B cell (primary cell): ENCODE measurements around the gene KRT73. TPM values are rescaled to one million over a fixed set of nuclear protein-coding genes. Genes with fewer than 3 reads are reported as not detected.

Experiments used
- ATAC-seq: fragments of 200-7000 bp; cut with Tn5 transposase; one replicate; pipeline ENCODE4 v1.10.0; 2021; ENCODE audit warnings: low read depth, mild to moderate bottlenecking, moderate number of reproducible peaks, moderate library complexity
- CTCF ChIA-PET: fragments of 350-600 bp; sonication (Branson Sonifier 250); formaldehyde crosslinking; loops from one replicate; lab custom pipeline; 2021; ENCODE audit warnings: antibody characterized with exemption, inconsistent platforms; lab: Charles Lee
- POLR2A ChIA-PET: fragments of 350-600 bp; sonication (Branson Sonifier 250); formaldehyde crosslinking; loops from one replicate; lab custom pipeline; 2021; ENCODE audit warnings: antibody characterized with exemption; lab: Charles Lee
- DNase-seq: peaks from one replicate; pipeline ENCODE4 v3.0.0; 2013
- H2AFZ ChIP-seq: 2 replicates; pipeline ENCODE4 v1.6.1; 2012; ENCODE audit warnings: mild to moderate bottlenecking, low read depth, low read length; ENCODE audit not compliant: insufficient read depth, poor library complexity, severe bottlenecking
- H3K27ac ChIP-seq, 2 donors: 1 replicate in 1 of 2; 2 replicates in 1 of 2; pipeline ENCODE4 v1.5.1; 2012 to 2013; ENCODE audit warnings: low read length in 2 of 2, mild to moderate bottlenecking in 2 of 2, moderate library complexity in 1 of 2
- H3K27me3 ChIP-seq, 4 experiments: fragments of 200-600 bp in 1 of 4; sonication (generic) in 1 of 4; replicated peaks in 1 of 4; 1 replicate in 2 of 4; 2 replicates in 2 of 4; pipeline versions ENCODE4 v1.6.1 to v1.7.0; 2013 to 2016; ENCODE audit warnings: low read length in 3 of 4, mild to moderate bottlenecking in 2 of 4, mixed read lengths in 1 of 4, moderate library complexity in 1 of 4; ENCODE audit not compliant: insufficient read depth in 4 of 4, control insufficient read depth in 3 of 4; ENCODE audit errors: control extremely low read depth in 1 of 4
- H3K36me3 ChIP-seq, 2 experiments: replicated peaks in 1 of 2; 1 replicate in 1 of 2; 2 replicates in 1 of 2; pipeline versions ENCODE4 v1.6.1 to v1.7.1; 2013; ENCODE audit warnings: low read length in 1 of 2; ENCODE audit not compliant: insufficient read depth in 2 of 2, control insufficient read depth in 1 of 2; ENCODE audit errors: control extremely low read depth in 1 of 2, extremely low read depth in 1 of 2
- H3K4me1 ChIP-seq, 2 donors: fragments of 200-600 bp in 1 of 2; sonication (generic) in 1 of 2; 1 replicate in 1 of 2; 2 replicates in 1 of 2; pipeline versions ENCODE4 v1.5.1 to v1.6.1; 2013 to 2017; ENCODE audit warnings: low read length in 2 of 2; ENCODE audit not compliant: control insufficient read depth in 2 of 2, insufficient read depth in 2 of 2
- H3K4me2 ChIP-seq: replicated peaks from 2 replicates; pipeline ENCODE3; 2012; ENCODE audit warnings: mild to moderate bottlenecking, low read depth, low read length; ENCODE audit not compliant: poor library complexity, severe bottlenecking
- H3K4me3 ChIP-seq, 5 experiments: fragments of 200-600 bp in 1 of 5; sonication (generic) in 1 of 5; 1 replicate in 3 of 5; 2 replicates in 2 of 5; pipeline versions ENCODE4 v1.5.1 to v1.7.0; 2011 to 2016; ENCODE audit warnings: low read length in 4 of 5, mild to moderate bottlenecking in 4 of 5, low read depth in 2 of 5, control low read depth in 1 of 5, moderate library complexity in 1 of 5; ENCODE audit not compliant: insufficient read depth in 1 of 5; ENCODE audit errors: control extremely low read depth in 1 of 5, extremely low read depth in 1 of 5
- H3K79me2 ChIP-seq: fragments of 200-600 bp; sonication (generic); one replicate; pipeline ENCODE4 v1.6.0; 2016; ENCODE audit warnings: low read length; ENCODE audit not compliant: control insufficient read depth, insufficient read depth
- H3K9ac ChIP-seq: fragments of 200-600 bp; sonication (generic); 2 replicates; pipeline ENCODE4 v1.6.1; 2017; ENCODE audit warnings: mild to moderate bottlenecking, low read length, moderate library complexity
- H3K9me3 ChIP-seq, 3 donors: one replicate each; pipeline versions ENCODE4 v1.6.1 to v1.7.1; 2013; ENCODE audit warnings: low read length in 2 of 3; ENCODE audit not compliant: control insufficient read depth in 2 of 3, insufficient read depth in 1 of 3; ENCODE audit errors: control extremely low read depth in 1 of 3
- H4K20me1 ChIP-seq: 2 replicates; pipeline ENCODE4 v1.6.0; 2012; ENCODE audit warnings: mild to moderate bottlenecking, low read length; ENCODE audit not compliant: insufficient read depth, control insufficient read depth, poor library complexity, severe bottlenecking
- H3K27ac Mint-ChIP-seq: one replicate; pipeline ENCODE4 v1.8.0; 2021; ENCODE audit warnings: mixed read lengths
- H3K27me3 Mint-ChIP-seq: one replicate; pipeline ENCODE4 v1.8.0; 2021; ENCODE audit warnings: mixed read lengths
- H3K4me1 Mint-ChIP-seq: one replicate; pipeline ENCODE4 v1.8.0; 2021; ENCODE audit warnings: mixed read lengths
- H3K4me3 Mint-ChIP-seq: one replicate; pipeline ENCODE4 v1.8.0; 2021; ENCODE audit warnings: mixed read lengths
- H3K9me3 Mint-ChIP-seq: one replicate; pipeline ENCODE4 v1.8.0; 2022; ENCODE audit warnings: mixed read lengths; ENCODE audit not compliant: insufficient read depth
- EZH2 ChIP-seq: IDR thresholded peaks from 2 replicates; pipeline ENCODE4 v1.6.1; 2012; ENCODE audit warnings: borderline replicate concordance, low read depth, mild to moderate bottlenecking, moderate library complexity, low read length; ENCODE audit not compliant: insufficient read depth, poor library complexity, severe bottlenecking
- WGBS: methylation state at CpG from one replicate; pipeline ENCODE4 v1.1.5; 2013; ENCODE audit warnings: missing lambda C conversion rate; ENCODE audit not compliant: insufficient coverage; 5-methylcytosine and 5-hydroxymethylcytosine counted together
- intact Hi-C: fragments of 100-400 bp; cut with micrococcal nuclease; formaldehyde crosslinking; loops from one replicate; pipeline ENCODE4 v1.10.0; 2022
- polyA plus RNA-seq: library from polyadenylated mRNA; depleted of rRNA; stranded (reverse); fragments of >200 nt; gene quantifications from 2 replicates; pipeline ENCODE4 v1.2.3, GENCODE V29; 2012
- total RNA-seq, 2 donors: library from RNA; stranded (reverse); fragments of 120-200 nt in 1 of 2; gene quantifications; 1 replicate in 1 of 2; 2 replicates in 1 of 2; pipeline versions ENCODE4 v1.2.3 to v1.2.4, GENCODE V29; 2013 to 2022
- TF ChIP-seq, protein P1 (sequence below): fragments of 200-600 bp; IDR thresholded peaks from one replicate; pipeline ENCODE4 v1.8.0; 2022; ENCODE audit warnings: antibody characterized with exemption, mild to moderate bottlenecking

Gene KRT73
- total and polyA plus RNA-seq, 2 donors (not counting 1 experiment from before 2014, with no cell fraction given) = 0.07 TPM; not detected in 1

DNA sequence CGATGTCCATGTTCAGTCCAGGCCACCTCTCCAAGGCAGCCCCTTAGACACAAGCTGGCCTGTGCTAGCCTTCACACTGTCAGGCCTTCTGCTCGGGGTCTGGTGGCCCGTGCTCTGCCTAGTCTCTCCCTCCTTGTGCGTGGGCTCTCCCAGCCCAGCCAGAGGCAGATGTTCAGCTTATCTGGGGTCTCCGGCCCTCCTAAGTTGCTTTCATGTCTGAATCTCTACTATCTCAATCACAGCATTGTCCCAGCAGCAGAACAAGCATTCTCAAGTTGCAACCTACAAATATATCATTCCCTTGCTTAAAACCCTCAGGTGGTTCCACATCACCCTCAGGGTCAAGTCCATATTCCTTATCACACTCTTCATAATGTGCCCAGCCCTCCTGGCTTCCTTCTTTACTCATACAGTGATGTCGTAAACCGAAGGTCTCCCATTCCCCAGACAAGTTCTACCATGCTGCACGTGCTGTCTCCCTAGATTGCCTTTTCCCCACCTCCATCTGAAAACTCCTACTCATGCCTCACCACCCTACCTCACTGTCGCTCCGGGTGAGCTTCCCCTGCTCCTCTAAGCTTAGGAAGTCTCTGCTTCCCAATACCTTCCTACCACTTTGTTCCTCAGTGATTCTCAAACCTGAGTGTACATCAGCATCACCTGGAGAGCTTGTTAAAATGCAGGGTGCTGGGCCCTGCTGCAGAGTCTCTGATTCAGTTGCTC, 1.5 kb downstream of the KRT73 start:
- Histone ChIP-seq H3K27ac (no peak overlapping the region), H3K79me2 (no peaks in the 10 kb centered on the region), H3K36me3 (no peaks in the 10 kb centered on the region), H3K9ac (no peak overlapping the region), H3K9me3 (peaks cover 0 to 2% (median 0%) of the 10 kb centered on the region in 3 donors), H2AFZ (no peak overlapping the region), H3K4me1 (no peaks in the 10 kb centered on the region), H4K20me1 (no peaks in the 10 kb centered on the region), H3K4me2 (no peak overlapping the region), H3K27me3 (peaks cover 0 to 3% (median under 1%) of the 10 kb centered on the region in 4 experiments), H3K4me3 (no peak overlapping the region)
- no peak overlapping the region for H3K4me3 Mint-ChIP-seq
- WGBS = 91% methylated on average over 10 of the region's 10 CpGs
- TF ChIP-seq, protein P1, sequence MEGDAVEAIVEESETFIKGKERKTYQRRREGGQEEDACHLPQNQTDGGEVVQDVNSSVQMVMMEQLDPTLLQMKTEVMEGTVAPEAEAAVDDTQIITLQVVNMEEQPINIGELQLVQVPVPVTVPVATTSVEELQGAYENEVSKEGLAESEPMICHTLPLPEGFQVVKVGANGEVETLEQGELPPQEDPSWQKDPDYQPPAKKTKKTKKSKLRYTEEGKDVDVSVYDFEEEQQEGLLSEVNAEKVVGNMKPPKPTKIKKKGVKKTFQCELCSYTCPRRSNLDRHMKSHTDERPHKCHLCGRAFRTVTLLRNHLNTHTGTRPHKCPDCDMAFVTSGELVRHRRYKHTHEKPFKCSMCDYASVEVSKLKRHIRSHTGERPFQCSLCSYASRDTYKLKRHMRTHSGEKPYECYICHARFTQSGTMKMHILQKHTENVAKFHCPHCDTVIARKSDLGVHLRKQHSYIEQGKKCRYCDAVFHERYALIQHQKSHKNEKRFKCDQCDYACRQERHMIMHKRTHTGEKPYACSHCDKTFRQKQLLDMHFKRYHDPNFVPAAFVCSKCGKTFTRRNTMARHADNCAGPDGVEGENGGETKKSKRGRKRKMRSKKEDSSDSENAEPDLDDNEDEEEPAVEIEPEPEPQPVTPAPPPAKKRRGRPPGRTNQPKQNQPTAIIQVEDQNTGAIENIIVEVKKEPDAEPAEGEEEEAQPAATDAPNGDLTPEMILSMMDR = no peak
- TF ChIP-seq EZH2 = no peak
- intact Hi-C loops = no loop called here
- no peaks in the 10 kb centered on the region for H3K4me1 Mint-ChIP-seq
- ATAC-seq = no peak
- ChIA-PET CTCF (interaction anchor here (0.6 kb wide), 1 partner anchor 128 kb away, joined by 3 read pairs; no protein-coding TSS in a partner anchor), POLR2A (no interaction called here)
- no peak overlapping the region for H3K27ac Mint-ChIP-seq
- peaks cover 46% of the 10 kb centered on the region for H3K27me3 Mint-ChIP-seq
- no peaks in the 10 kb centered on the region for H3K9me3 Mint-ChIP-seq
- no peak for DNase-seq

DNA sequence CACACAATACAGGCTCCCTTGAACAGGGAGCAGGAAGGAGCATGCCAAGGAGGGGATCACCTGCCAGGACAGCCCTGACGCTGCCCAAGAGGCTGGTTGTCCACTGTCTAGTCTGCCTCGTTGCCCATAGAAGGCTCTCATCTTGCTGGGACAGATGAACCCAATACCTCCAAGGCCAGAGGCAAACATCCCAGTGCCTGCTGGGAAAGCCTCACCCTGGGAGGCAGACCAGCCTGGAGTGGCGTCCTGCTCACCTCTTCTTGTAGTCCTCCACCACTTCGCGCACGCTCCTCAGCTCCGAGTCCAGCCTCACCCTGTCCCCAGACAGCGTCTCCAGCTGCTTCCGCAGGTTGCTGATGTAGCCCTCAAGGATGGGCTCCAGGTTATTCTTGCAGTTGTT, 2.4 kb downstream of the KRT73 start:
- ChIA-PET CTCF (interaction anchor here (0.6 kb wide), 1 partner anchor 129 kb away, joined by 3 read pairs; no protein-coding TSS in a partner anchor), POLR2A (no interaction called here)
- no peaks in the 10 kb centered on the region for H3K79me2 ChIP-seq
- H3K4me2 ChIP-seq = no peak overlapping the region
- WGBS = 90% methylated on average over 9 of the region's 9 CpGs
- Mint-ChIP-seq H3K27ac (no peak overlapping the region), H3K4me3 (no peak overlapping the region), H3K4me1 (no peaks in the 10 kb centered on the region), H3K27me3 (peaks cover 44% of the 10 kb centered on the region), H3K9me3 (no peaks in the 10 kb centered on the region)
- H3K36me3 ChIP-seq = no peaks in the 10 kb centered on the region
- no peak for ATAC-seq
- H3K9ac ChIP-seq = no peak overlapping the region
- H3K9me3 ChIP-seq = peaks cover 0 to 2% (median 0%) of the 10 kb centered on the region in 3 donors
- H2AFZ ChIP-seq = no peak overlapping the region
- no peak overlapping the region for H3K27ac ChIP-seq
- H4K20me1 ChIP-seq = no peaks in the 10 kb centered on the region
- no peaks in the 10 kb centered on the region for H3K4me1 ChIP-seq
- no peak for DNase-seq
- no peak overlapping the region for H3K4me3 ChIP-seq
- intact Hi-C loops = no loop called here
- TF ChIP-seq, protein P1 = no peak
- no peak for TF ChIP-seq EZH2
- peaks cover 0 to 3% (median under 1%) of the 10 kb centered on the region in 4 experiments for H3K27me3 ChIP-seq
